Stimulated activated CD4-positive, alpha-beta T cell treated with anti-CD3 and anti-CD28 coated beads, Interleukin-4, amount 100 ng/mL, for 1 hour (primary cell): ENCODE measurements around the gene MAP3K3.

ENCODE experiments used
- DNase-seq: peaks from one replicate; pipeline ENCODE4 v3.0.0-alpha.2; 2020

The MAP3K3 gene

DNA sequence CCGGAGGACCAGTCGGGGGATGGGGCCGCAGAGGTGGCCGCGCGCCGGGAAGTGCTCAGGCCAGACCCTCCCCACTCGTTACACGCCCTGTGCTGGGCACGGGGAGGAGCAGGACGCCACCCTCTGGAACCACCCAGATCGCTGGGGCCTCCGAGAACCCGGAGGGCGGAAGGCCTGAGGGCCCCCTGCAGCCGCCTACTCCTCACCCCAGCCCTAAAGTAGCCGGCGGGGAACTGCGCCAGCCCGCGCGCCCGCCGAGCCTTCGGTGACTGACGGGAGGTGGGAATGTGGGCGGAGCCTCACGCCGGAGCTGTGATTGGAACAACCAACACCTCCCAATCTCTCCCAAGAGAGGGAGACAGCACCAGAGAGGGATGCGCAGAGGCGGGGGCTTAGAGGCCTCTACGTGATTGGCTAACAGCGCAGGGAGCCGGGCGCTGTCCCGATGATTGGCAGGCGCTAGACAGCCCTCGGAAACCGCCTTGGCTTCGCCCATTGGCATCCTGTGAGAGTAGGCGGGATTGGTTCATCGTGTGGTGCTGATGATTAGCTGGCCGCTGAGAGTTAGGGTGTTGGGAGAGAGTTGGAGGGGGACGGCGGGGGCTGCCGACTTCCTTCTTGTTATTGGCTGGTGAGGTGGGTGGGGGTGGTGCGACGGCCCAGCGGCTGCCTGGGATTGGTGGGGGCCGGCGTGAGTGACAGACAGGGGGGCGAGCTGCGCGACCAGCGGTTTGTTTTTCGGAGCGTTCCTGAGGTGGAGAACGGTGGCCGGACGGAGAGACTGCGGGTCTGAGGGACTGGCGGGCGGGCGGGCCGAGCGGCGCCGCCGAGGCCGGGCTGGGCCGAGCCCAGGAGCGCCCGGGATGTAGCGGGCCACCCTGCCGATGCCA, at the start of gene MAP3K3:
MAP3K3 (plus strand) TSS at position 734 of the 890 bp plus-strand sequence. CDS start 343 bp downstream, outside the sequence.
- DNase-seq, result peak; percentile 92

DNA sequence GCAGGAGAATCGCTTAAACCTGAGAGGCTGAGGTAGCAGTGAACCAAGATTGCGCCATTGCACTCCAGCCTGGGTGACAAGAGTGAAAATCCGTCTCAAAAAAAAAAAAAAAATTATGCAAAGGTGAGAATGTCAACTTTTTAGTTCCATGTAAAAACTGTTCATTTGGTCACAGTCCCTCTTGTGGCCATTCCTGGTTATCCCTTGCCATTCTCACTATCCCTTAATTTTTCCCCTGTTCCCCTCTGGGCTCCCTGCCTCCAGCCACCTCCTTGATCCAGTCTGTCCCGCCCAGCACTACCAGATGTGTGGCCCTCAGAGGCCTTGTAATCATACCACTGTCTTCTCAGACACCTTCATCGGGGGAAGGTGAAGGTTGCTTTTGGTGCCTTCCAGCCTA, 48.6 kb upstream of the MAP3K3 start:
- no peak for DNase-seq

DNA sequence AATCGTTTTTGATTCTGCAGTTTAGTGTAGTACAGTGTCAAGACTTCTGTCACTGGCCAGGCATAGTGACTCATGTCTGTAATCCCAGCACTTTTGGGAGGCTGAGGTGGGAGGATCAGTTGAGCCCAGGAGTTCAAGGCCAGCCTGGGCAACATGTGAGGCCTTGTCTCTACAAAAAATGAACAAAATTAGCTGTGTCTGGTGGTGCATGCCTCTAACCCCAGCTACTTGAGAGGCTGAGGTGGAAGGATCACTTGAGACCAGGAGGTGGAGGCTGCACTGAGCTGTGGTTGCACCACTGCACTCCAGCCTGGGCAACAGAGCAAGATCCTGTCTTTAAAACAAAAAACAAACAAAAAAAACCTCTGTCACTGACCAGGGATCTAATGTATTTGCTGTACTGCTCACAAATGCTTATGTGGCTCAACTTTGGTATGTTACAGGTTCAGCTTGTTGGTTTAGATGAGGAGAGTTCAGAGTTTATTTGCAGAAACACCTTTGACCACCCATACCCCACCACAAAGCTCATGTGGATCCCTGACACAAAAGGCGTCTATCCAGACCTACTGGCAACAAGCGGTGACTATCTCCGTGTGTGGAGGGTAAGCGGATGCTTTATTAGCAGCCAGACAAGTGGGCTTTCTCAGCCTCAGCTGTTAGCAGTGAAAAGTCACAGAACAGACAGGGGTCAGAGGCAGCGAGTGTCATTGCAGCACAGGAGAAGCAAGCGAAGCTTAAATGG, 44.0 kb upstream of the MAP3K3 start:
- DNase-seq, result no peak

- no peak for DNase-seq
Observed at GRCh38 chr17:63578769-63579111, 43.5 kb upstream of the MAP3K3 start.

DNA sequence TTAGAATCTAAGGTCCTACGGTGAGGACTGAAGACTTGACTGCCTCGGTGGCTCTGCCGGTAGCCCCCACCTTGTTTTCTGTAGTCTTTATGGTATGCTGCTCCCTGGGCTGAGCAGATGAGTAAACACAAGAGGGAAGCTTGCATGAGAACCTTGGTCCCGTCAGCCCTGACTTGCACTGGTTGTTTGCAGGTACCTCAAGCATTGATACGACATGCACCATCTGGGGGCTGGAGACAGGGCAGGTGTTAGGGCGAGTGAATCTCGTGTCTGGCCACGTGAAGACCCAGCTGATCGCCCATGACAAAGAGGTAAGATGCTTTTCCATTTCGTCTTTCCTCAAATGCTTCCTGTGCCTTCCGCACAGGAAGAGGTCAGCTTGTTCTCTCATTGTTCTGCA, 42.6 kb upstream of the MAP3K3 start:
- no peak for DNase-seq

- no peak for DNase-seq
Observed at GRCh38 chr17:63587770-63588169, 34.4 kb upstream of the MAP3K3 start.

GRCh38 chr17:63588797-63589196, 33.4 kb upstream of the MAP3K3 start:
- DNase-seq, result no peak

DNA sequence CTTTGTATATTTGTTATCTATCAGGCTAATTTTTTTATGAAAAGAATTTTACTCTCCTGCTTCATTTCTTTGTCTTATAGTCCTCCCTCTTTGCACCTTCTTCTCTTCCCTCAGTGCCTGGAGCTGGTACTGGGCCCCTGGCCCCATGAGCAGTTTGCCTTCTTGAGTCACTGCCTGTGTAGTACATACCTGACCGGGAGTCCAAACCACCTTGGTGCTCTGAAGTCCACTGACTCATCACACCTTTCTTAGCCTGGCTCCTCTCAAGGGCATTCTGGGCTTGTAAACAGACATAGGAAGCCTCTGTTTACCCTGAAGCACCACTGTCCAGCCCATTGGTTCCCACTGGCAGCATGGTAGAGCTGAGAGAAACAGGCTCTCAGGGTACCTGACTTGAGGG, 32.6 kb upstream of the MAP3K3 start:
- no peak for DNase-seq

GRCh38 chr17:63592797-63593196, 29.4 kb upstream of the MAP3K3 start:
- DNase-seq, result no peak

- no peak for DNase-seq
Observed at GRCh38 chr17:63595132-63595531, 27.1 kb upstream of the MAP3K3 start.

- DNase-seq, result no peak
Observed at GRCh38 chr17:63596856-63597586, 25.2 kb upstream of the MAP3K3 start.

DNA sequence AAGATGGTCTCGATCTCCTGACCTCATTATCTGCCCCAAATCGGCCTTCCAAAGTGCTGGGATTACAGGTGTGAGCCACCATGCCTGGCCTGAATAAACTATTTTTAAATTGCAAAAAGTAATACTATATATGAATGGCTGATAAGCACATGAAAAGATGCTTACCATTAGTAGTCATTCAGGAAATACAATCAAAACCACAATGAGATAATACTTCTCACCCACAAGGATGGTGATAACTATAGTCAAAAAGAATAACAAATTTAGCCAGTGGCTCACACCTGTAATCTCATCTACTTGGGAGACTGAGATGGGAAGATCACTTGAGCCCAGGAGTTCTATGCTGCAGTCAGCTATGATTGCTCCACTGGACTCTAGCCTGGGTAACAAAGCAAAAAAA, 23.9 kb upstream of the MAP3K3 start:
- no peak for DNase-seq

GRCh38 chr17:63600569-63601438, 21.4 kb upstream of the MAP3K3 start, which contains the start of gene TACO1:
Gene TACO1 (plus strand): TSS chr17:63600895. CDS start chr17:63601084, 189 bp downstream.
- peak; percentile 80 for DNase-seq

DNA sequence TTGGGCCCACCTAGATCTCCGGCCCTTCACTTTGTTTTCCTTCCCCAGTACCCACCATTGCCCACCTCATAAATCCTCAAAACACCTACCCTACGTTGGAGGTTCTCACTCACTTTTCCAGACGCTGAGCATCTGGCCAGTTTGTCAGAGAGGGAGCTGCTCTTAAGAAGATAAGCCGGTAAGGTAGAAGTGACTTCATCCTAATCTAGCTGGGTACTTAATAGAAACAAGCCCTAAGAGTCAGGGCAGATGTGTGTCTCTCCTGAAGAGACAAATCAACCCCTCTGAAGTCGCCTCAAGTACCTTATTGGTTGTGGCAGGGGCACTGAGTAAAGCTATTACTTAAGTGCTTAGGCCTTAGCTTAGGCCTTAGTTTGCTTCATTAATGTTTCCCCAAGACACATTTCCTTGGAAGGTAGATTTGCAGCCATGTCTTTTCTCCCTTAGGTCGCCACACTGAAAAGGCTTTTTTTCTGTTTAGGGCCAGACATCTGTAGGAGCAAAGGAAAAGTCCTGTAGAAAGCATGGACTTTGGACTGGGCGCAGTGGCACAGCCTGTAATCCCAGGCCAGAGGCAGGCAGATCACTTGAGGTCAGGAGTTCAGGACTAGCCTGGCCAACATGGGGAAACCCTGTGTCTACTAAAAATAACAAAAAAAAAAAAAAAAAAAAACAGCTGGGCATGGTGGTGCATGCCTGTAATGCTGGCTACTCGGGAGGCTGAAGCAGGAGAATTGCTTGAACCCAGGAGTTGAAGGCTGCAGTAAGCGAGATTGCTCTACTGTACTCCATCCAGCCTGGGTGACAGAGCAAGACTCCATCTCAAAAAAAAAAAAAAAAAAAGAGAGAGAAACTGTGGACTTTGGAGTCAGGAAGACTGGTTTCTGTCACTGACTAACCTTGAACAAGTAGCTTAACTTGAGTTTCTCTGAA, 20.5 kb upstream of the MAP3K3 start:
- DNase-seq, result no peak

- DNase-seq, result no peak
Observed at GRCh38 chr17:63609816-63610573, 12.2 kb upstream of the MAP3K3 start.

GRCh38 chr17:63610854-63611253, 11.4 kb upstream of the MAP3K3 start:
- DNase-seq, result no peak

GRCh38 chr17:63611354-63611753, 10.9 kb upstream of the MAP3K3 start:
- DNase-seq, result no peak

GRCh38 chr17:63613663-63614062, 8.6 kb upstream of the MAP3K3 start:
- DNase-seq, result no peak

- DNase-seq, result no peak
Observed at GRCh38 chr17:63621229-63621683, 961 bp upstream of the MAP3K3 start.
